Measurements from ENCODE around the gene HIBCH. TPM values are rescaled to one million over a fixed set of nuclear protein-coding genes. Genes with fewer than 3 reads are reported as not detected.

Gene HIBCH
- total and polyA plus RNA-seq, 7 experiments from 2014 or later, result 11.3 to 25.1 (median 23.9) TPM

GRCh38 chr2:190177249-190178040 lies 142.2 kb downstream of the HIBCH start:
- Histone ChIP-seq H3K27me3 (ENCODE audit: control insufficient read depth in 2 of 2, insufficient read depth in 2 of 2, low read length in 2 of 2) (peaks cover 0 to 12% of the 10 kb centered on the region in 2 donors), H3K9me3 (ENCODE audit: control insufficient read depth in 2 of 3, low read length in 3 of 3) (no peaks in the 10 kb centered on the region), H3K27ac (ENCODE audit: low read depth, low read length) (no peak overlapping the region), H3K4me3 (ENCODE audit: low read length) (no peak overlapping the region), H3K36me3 (ENCODE audit: control insufficient read depth in 2 of 3, insufficient read depth in 3 of 3, low read length in 3 of 3) (no peaks in the 10 kb centered on the region), H3K4me1 (ENCODE audit: control insufficient read depth in 2 of 2, insufficient read depth in 2 of 2, low read length in 2 of 2) (no peaks in the 10 kb centered on the region)
- ATAC-seq (no peak), DNase-seq (no peak)
- H3K9me3 Mint-ChIP-seq, result peaks cover 0 to 14% (median 6%) of the 10 kb centered on the region in 11 donors
- intact Hi-C loops (cut with micrococcal nuclease), result no loop called here
- no peak overlapping the region for H3K4me3 Mint-ChIP-seq
- H3K36me3 Mint-ChIP-seq, result peaks cover 0 to 17% (median 12%) of the 10 kb centered on the region in 5 donors
- CTCF ChIA-PET, result no interaction called here
- POLR2A ChIA-PET, result no interaction called here
- peaks cover 26 to 50% (median 31%) of the 10 kb centered on the region in 5 donors for H3K27me3 Mint-ChIP-seq
- no peak overlapping the region for H3K27ac Mint-ChIP-seq
- peaks cover 4 to 14% (median 9%) of the 10 kb centered on the region in 7 donors for H3K4me1 Mint-ChIP-seq

- DNase-seq (no peak), ATAC-seq (no peak)
- no peak overlapping the region for H3K4me3 ChIP-seq (ENCODE audit: low read length)
- Mint-ChIP-seq H3K27ac (no peak overlapping the region), H3K4me3 (no peak overlapping the region), H3K27me3 (peaks cover 3 to 31% (median 15%) of the 10 kb centered on the region in 5 donors), H3K36me3 (peaks cover 2 to 18% (median 15%) of the 10 kb centered on the region in 5 donors), H3K9me3 (peaks cover 4 to 23% (median 12%) of the 10 kb centered on the region in 11 donors), H3K4me1 (no peaks in the 10 kb centered on the region)
- no peaks in the 10 kb centered on the region for H3K4me1 ChIP-seq (ENCODE audit: control insufficient read depth in 2 of 2, insufficient read depth in 2 of 2, low read length in 2 of 2)
- H3K36me3 ChIP-seq (ENCODE audit: control insufficient read depth in 2 of 3, insufficient read depth in 3 of 3, low read length in 3 of 3), result no peaks in the 10 kb centered on the region
- no peaks in the 10 kb centered on the region for H3K9me3 ChIP-seq (ENCODE audit: control insufficient read depth in 2 of 3, low read length in 3 of 3)
- intact Hi-C loops (cut with micrococcal nuclease), result no loop called here
- peaks cover 0 to 3% of the 10 kb centered on the region in 2 donors for H3K27me3 ChIP-seq (ENCODE audit: control insufficient read depth in 2 of 2, insufficient read depth in 2 of 2, low read length in 2 of 2)
- POLR2A ChIA-PET, result no interaction called here
- no peak overlapping the region for H3K27ac ChIP-seq (ENCODE audit: low read depth, low read length)
- CTCF ChIA-PET, result interaction anchor here (0.7 kb wide), 1 partner anchor 10 kb away, joined by 3 read pairs; no protein-coding TSS in a partner anchor
Measured at GRCh38 chr2:190173392-190173791, 146.2 kb downstream of the HIBCH start.

- ChIA-PET CTCF (no interaction called here), POLR2A (no interaction called here)
- intact Hi-C loops (cut with micrococcal nuclease), result no loop called here
Measured at GRCh38 chr2:190170673-190171072, 149.0 kb downstream of the HIBCH start.

GRCh38 chr2:190169221-190170072 lies 150.2 kb downstream of the HIBCH start:
- Mint-ChIP-seq H3K4me1 (no peaks in the 10 kb centered on the region), H3K36me3 (peaks cover 2 to 22% (median 10%) of the 10 kb centered on the region in 5 donors), H3K27me3 (peaks cover 0 to 9% (median 3%) of the 10 kb centered on the region in 5 donors), H3K27ac (no peak overlapping the region), H3K4me3 (no peak overlapping the region), H3K9me3 (peaks cover 5 to 44% (median 15%) of the 10 kb centered on the region in 11 donors)
- H3K4me1 ChIP-seq (ENCODE audit: control insufficient read depth in 2 of 2, insufficient read depth in 2 of 2, low read length in 2 of 2), result no peaks in the 10 kb centered on the region
- DNase-seq (no peak), ATAC-seq (no peak)
- H3K36me3 ChIP-seq (ENCODE audit: control insufficient read depth in 2 of 3, insufficient read depth in 3 of 3, low read length in 3 of 3), result no peaks in the 10 kb centered on the region
- H3K9me3 ChIP-seq (ENCODE audit: control insufficient read depth in 2 of 3, low read length in 3 of 3), result peaks cover 0 to 5% (median 0%) of the 10 kb centered on the region in 3 experiments
- intact Hi-C loops (cut with micrococcal nuclease), result no loop called here
- H3K27ac ChIP-seq (ENCODE audit: low read depth, low read length), result no peak overlapping the region
- POLR2A ChIA-PET, result no interaction called here
- CTCF ChIA-PET, result no interaction called here
- H3K4me3 ChIP-seq (ENCODE audit: low read length), result no peak overlapping the region
- H3K27me3 ChIP-seq (ENCODE audit: control insufficient read depth in 2 of 2, insufficient read depth in 2 of 2, low read length in 2 of 2), result no peaks in the 10 kb centered on the region

More at GRCh38 chr2:190170673-190171072, 149.0 kb downstream of the HIBCH start:
- ATAC-seq (no peak), DNase-seq (no peak)
- peaks cover 0 to 9% (median 3%) of the 10 kb centered on the region in 5 donors for H3K27me3 Mint-ChIP-seq
- Histone ChIP-seq H3K36me3 (ENCODE audit: control insufficient read depth in 2 of 3, insufficient read depth in 3 of 3, low read length in 3 of 3) (no peaks in the 10 kb centered on the region), H3K27me3 (ENCODE audit: control insufficient read depth in 2 of 2, insufficient read depth in 2 of 2, low read length in 2 of 2) (no peaks in the 10 kb centered on the region), H3K4me1 (ENCODE audit: control insufficient read depth in 2 of 2, insufficient read depth in 2 of 2, low read length in 2 of 2) (no peaks in the 10 kb centered on the region), H3K27ac (ENCODE audit: low read depth, low read length) (no peak overlapping the region), H3K4me3 (ENCODE audit: low read length) (no peak overlapping the region), H3K9me3 (ENCODE audit: control insufficient read depth in 2 of 3, low read length in 3 of 3) (peaks cover 0 to 5% (median 0%) of the 10 kb centered on the region in 3 experiments)
- peaks cover 2 to 22% (median 10%) of the 10 kb centered on the region in 5 donors for H3K36me3 Mint-ChIP-seq
- no peak overlapping the region for H3K27ac Mint-ChIP-seq
- H3K4me3 Mint-ChIP-seq, result no peak overlapping the region
- H3K4me1 Mint-ChIP-seq, result no peaks in the 10 kb centered on the region
- peaks cover 5 to 39% (median 15%) of the 10 kb centered on the region in 11 donors for H3K9me3 Mint-ChIP-seq

GRCh38 chr2:190167702-190168101 lies 151.9 kb downstream of the HIBCH start:
- ChIA-PET CTCF (no interaction called here), POLR2A (no interaction called here)
- Mint-ChIP-seq H3K27me3 (peaks cover 0 to 4% (median 0%) of the 10 kb centered on the region in 5 donors), H3K27ac (no peak overlapping the region), H3K4me3 (no peak overlapping the region), H3K4me1 (no peaks in the 10 kb centered on the region), H3K36me3 (peaks cover 0 to 13% (median 2%) of the 10 kb centered on the region in 5 donors), H3K9me3 (peaks cover 5 to 33% (median 10%) of the 10 kb centered on the region in 11 donors)
- Histone ChIP-seq H3K27me3 (ENCODE audit: control insufficient read depth in 2 of 2, insufficient read depth in 2 of 2, low read length in 2 of 2) (no peaks in the 10 kb centered on the region), H3K4me3 (ENCODE audit: low read length) (no peak overlapping the region), H3K36me3 (ENCODE audit: control insufficient read depth in 2 of 3, insufficient read depth in 3 of 3, low read length in 3 of 3) (no peaks in the 10 kb centered on the region), H3K9me3 (ENCODE audit: control insufficient read depth in 2 of 3, low read length in 3 of 3) (peaks cover 0 to 5% (median 0%) of the 10 kb centered on the region in 3 experiments), H3K4me1 (ENCODE audit: control insufficient read depth in 2 of 2, insufficient read depth in 2 of 2, low read length in 2 of 2) (no peaks in the 10 kb centered on the region), H3K27ac (ENCODE audit: low read depth, low read length) (no peak overlapping the region)
- intact Hi-C loops (cut with micrococcal nuclease), result no loop called here
- DNase-seq (no peak), ATAC-seq (no peak)

GRCh38 chr2:190165491-190165890 lies 154.1 kb downstream of the HIBCH start:
- no peaks in the 10 kb centered on the region for H3K27me3 ChIP-seq (ENCODE audit: control insufficient read depth in 2 of 2, insufficient read depth in 2 of 2, low read length in 2 of 2)
- H3K4me1 ChIP-seq (ENCODE audit: control insufficient read depth in 2 of 2, insufficient read depth in 2 of 2, low read length in 2 of 2), result no peaks in the 10 kb centered on the region
- no peak overlapping the region for H3K27ac Mint-ChIP-seq
- no peaks in the 10 kb centered on the region for H3K4me1 Mint-ChIP-seq
- H3K36me3 ChIP-seq (ENCODE audit: control insufficient read depth in 2 of 3, insufficient read depth in 3 of 3, low read length in 3 of 3), result no peaks in the 10 kb centered on the region
- no peak overlapping the region for H3K27ac ChIP-seq (ENCODE audit: low read depth, low read length)
- H3K4me3 ChIP-seq (ENCODE audit: low read length), result no peak overlapping the region
- H3K4me3 Mint-ChIP-seq, result no peak overlapping the region
- DNase-seq, result no peak
- no peaks in the 10 kb centered on the region for H3K27me3 Mint-ChIP-seq
- intact Hi-C loops (cut with micrococcal nuclease), result no loop called here
- ChIA-PET POLR2A (no interaction called here), CTCF (no interaction called here)
- peaks cover 0 to 5% (median 0%) of the 10 kb centered on the region in 3 experiments for H3K9me3 ChIP-seq (ENCODE audit: control insufficient read depth in 2 of 3, low read length in 3 of 3)
- peaks cover 0 to 13% (median 2%) of the 10 kb centered on the region in 5 donors for H3K36me3 Mint-ChIP-seq
- peaks cover 5 to 33% (median 10%) of the 10 kb centered on the region in 11 donors for H3K9me3 Mint-ChIP-seq
- ATAC-seq, result no peak

Data from naive thymus-derived CD4-positive, alpha-beta T cell (primary cell).